Fibroblast of skin of right quadriceps (primary cell): Measurements from ENCODE around the gene SCLY.
A peak's percentile ranks its signal among the peaks of the same experiment; 100 is the strongest.

Source experiments
- DNase-seq: peaks from one replicate; pipeline ENCODE4 v3.0.0-alpha.2; 2013

The SCLY gene

GRCh38 chr2:238128534-238129001 lies 67.8 kb downstream of the SCLY start:
- no peak for DNase-seq

GRCh38 chr2:238129166-238130010 lies 68.6 kb downstream of the SCLY start:
- no peak for DNase-seq

- DNase-seq: no peak
These were observed 69.4 kb downstream of the SCLY start for GRCh38 chr2:238130111-238130695.

- DNase-seq: no peak
These were observed 70.2 kb downstream of the SCLY start for GRCh38 chr2:238130696-238131628.

GRCh38 chr2:238131761-238132462 lies 71.1 kb downstream of the SCLY start:
- DNase-seq: no peak

- no peak for DNase-seq
These were observed 72.0 kb downstream of the SCLY start for GRCh38 chr2:238132463-238133450.

- no peak for DNase-seq
These were observed 72.9 kb downstream of the SCLY start for GRCh38 chr2:238133499-238134392.

GRCh38 chr2:238134393-238134785 lies 73.6 kb downstream of the SCLY start:
- no peak for DNase-seq

GRCh38 chr2:238135601-238136150 lies 74.9 kb downstream of the SCLY start:
- DNase-seq: no peak

GRCh38 chr2:238136820-238137537 lies 76.2 kb downstream of the SCLY start:
- DNase-seq: peak; percentile 40

- DNase-seq: no peak
These were observed 77.1 kb downstream of the SCLY start for GRCh38 chr2:238137885-238138284.

- no peak for DNase-seq
These were observed 77.8 kb downstream of the SCLY start, which contains the start of gene KLHL30 for GRCh38 chr2:238138331-238139195. TSS of gene KLHL30 (plus strand) at chr2:238138668. CDS start at chr2:238140755, 2,087 bp downstream.

- no peak for DNase-seq
These were observed 78.6 kb downstream of the SCLY start for GRCh38 chr2:238139196-238140039.

- no peak for DNase-seq
These were observed 79.2 kb downstream of the SCLY start for GRCh38 chr2:238140040-238140439.

- no peak for DNase-seq
These were observed 80.1 kb downstream of the SCLY start for GRCh38 chr2:238140721-238141540.
